PC-3 (cell line): ENCODE data around the gene CENPVL1.

Experiments
- CTCF ChIP-seq: fragments of 300-600 bp; sonication (generic); conservative IDR thresholded peaks from 2 replicates; pipeline ENCODE4 v1.5.1; 2017; ENCODE audit warnings: antibody characterized with exemption, low read depth, mild to moderate bottlenecking, low read length
- EZH2 ChIP-seq: fragments of 300-600 bp; sonication (generic); IDR thresholded peaks from one replicate; pipeline ENCODE4 v1.6.1; 2017; ENCODE audit warnings: antibody characterized with exemption, mild to moderate bottlenecking, low read length; ENCODE audit not compliant: unreplicated experiment
- EZH2phosphoT487 ChIP-seq: fragments of 300-600 bp; sonication (generic); IDR thresholded peaks from 2 replicates; pipeline ENCODE4 v1.6.1; 2018; ENCODE audit warnings: mild to moderate bottlenecking, antibody characterized with exemption, low read length, borderline replicate concordance

GRCh38 chrX:51737091-51737490 lies 26.8 kb downstream of the CENPVL1 start:
- TF ChIP-seq CTCF (no peak), EZH2 (no peak), EZH2phosphoT487 (no peak)
